NCI-H1694 treated with DMSO at 0.1 percent for 48 hours (cell line): ENCODE measurements around the gene KRT36.

ENCODE experiments used
- DNase-seq: peaks from one replicate; lab custom pipeline; 2025; lab: John Stamatoyannopoulos, UW

KRT36 gene

GRCh38 chr17:41439375-41439774 lies 50.3 kb downstream of the KRT36 start:
- no peak for DNase-seq

GRCh38 chr17:41437769-41438168 lies 51.9 kb downstream of the KRT36 start:
- no peak for DNase-seq

- DNase-seq = no peak
These were observed 52.5 kb downstream of the KRT36 start for GRCh38 chr17:41437254-41437653.
